ENCODE data around the gene CAMKK2.

The CAMKK2 gene

DNA sequence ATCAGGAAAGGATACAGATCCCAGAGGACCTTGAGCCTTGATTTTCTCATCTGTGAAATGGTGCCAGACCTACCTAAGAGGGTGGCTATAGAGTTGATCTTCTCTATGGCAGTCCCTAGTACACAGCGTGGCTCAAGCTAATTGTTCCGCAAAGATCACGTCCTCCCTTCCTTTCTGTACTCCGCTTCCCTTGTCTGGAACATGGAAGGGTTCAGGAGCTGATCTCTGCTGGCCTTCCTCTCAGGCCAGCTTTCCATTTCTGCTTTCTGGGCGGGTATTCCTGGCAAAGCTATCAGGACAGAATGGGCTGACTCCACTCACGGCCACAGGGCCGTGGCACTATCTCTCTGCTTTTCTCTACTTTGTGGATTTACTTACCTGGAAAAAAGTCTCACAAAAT, 6.5 kb downstream of the CAMKK2 start:
- no peak overlapping the region for H3K4me3 ChIP-seq (ENCODE audit: low read depth, low read length)
- DNase-seq (ENCODE audit: low read depth) = no peak
- TF ChIP-seq, protein P1, sequence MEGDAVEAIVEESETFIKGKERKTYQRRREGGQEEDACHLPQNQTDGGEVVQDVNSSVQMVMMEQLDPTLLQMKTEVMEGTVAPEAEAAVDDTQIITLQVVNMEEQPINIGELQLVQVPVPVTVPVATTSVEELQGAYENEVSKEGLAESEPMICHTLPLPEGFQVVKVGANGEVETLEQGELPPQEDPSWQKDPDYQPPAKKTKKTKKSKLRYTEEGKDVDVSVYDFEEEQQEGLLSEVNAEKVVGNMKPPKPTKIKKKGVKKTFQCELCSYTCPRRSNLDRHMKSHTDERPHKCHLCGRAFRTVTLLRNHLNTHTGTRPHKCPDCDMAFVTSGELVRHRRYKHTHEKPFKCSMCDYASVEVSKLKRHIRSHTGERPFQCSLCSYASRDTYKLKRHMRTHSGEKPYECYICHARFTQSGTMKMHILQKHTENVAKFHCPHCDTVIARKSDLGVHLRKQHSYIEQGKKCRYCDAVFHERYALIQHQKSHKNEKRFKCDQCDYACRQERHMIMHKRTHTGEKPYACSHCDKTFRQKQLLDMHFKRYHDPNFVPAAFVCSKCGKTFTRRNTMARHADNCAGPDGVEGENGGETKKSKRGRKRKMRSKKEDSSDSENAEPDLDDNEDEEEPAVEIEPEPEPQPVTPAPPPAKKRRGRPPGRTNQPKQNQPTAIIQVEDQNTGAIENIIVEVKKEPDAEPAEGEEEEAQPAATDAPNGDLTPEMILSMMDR (IDR thresholded peaks at IDR 0.05; ENCODE audit: insufficient read depth, low read depth, low read length, missing control alignments) = no peak

GRCh38 chr12:121288986-121289385, 7.5 kb downstream of the CAMKK2 start:
- TF ChIP-seq, protein P1 (IDR thresholded peaks at IDR 0.05; ENCODE audit: insufficient read depth, low read depth, low read length, missing control alignments) = no peak
- no peak for DNase-seq (ENCODE audit: low read depth)
- H3K4me3 ChIP-seq (ENCODE audit: low read depth, low read length) = no peak overlapping the region

DNA sequence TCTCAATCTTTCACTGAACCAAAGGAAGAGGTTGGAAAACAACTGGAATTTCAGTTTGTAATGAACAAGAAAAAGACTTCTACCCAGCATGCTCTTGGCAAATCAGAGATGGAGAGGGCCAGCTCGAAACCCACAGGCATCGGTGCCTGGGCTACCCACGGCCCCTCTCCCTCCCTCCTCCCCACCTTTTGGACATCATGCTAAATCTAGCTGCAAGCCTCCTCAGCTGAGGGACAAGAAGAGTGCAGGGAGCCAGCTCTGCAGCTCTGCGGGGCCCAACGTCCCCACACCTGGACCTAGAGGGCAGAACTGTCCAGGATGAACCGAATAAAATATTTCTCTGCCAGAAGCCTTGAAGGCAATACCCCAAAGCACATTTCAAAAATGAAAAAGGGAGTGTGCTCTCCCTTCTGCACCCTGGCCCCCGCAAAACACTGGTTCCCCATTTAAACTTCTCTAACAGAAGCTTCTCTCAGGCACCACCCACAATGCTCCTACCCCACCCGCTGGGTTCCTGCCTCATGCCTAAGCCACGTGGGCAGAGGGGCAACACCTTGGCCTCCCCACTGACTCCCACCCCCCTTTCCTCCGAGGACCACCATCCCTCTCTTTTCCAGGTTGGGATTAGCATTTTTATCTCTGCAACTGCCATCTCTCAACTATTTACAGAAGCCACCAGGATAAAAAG, 8.2 kb downstream of the CAMKK2 start:
- H3K4me3 ChIP-seq (ENCODE audit: low read depth, low read length) = no peak overlapping the region
- no peak for DNase-seq (ENCODE audit: low read depth)
- TF ChIP-seq, protein P1 (IDR thresholded peaks at IDR 0.05; ENCODE audit: insufficient read depth, low read depth, low read length, missing control alignments) = no peak

GRCh38 chr12:121287267-121287954, 9.1 kb downstream of the CAMKK2 start:
- DNase-seq (ENCODE audit: low read depth) = no peak
- no peak overlapping the region for H3K4me3 ChIP-seq (ENCODE audit: low read depth, low read length)
- TF ChIP-seq, protein P1 (IDR thresholded peaks at IDR 0.05; ENCODE audit: insufficient read depth, low read depth, low read length, missing control alignments) = no peak

- no peak overlapping the region for H3K4me3 ChIP-seq (ENCODE audit: low read depth, low read length)
- no peak for DNase-seq (ENCODE audit: low read depth)
- TF ChIP-seq, protein P1 (IDR thresholded peaks at IDR 0.05; ENCODE audit: insufficient read depth, low read depth, low read length, missing control alignments) = no peak
Observed at GRCh38 chr12:121285856-121286255, 10.7 kb downstream of the CAMKK2 start.

GRCh38 chr12:121284551-121285390, 11.7 kb downstream of the CAMKK2 start:
- TF ChIP-seq, protein P1 (IDR thresholded peaks at IDR 0.05; ENCODE audit: insufficient read depth, low read depth, low read length, missing control alignments) = no peak
- DNase-seq (ENCODE audit: low read depth) = no peak
- no peak overlapping the region for H3K4me3 ChIP-seq (ENCODE audit: low read depth, low read length)
